Measurements from ENCODE around the gene MAGEC1.

DNA sequence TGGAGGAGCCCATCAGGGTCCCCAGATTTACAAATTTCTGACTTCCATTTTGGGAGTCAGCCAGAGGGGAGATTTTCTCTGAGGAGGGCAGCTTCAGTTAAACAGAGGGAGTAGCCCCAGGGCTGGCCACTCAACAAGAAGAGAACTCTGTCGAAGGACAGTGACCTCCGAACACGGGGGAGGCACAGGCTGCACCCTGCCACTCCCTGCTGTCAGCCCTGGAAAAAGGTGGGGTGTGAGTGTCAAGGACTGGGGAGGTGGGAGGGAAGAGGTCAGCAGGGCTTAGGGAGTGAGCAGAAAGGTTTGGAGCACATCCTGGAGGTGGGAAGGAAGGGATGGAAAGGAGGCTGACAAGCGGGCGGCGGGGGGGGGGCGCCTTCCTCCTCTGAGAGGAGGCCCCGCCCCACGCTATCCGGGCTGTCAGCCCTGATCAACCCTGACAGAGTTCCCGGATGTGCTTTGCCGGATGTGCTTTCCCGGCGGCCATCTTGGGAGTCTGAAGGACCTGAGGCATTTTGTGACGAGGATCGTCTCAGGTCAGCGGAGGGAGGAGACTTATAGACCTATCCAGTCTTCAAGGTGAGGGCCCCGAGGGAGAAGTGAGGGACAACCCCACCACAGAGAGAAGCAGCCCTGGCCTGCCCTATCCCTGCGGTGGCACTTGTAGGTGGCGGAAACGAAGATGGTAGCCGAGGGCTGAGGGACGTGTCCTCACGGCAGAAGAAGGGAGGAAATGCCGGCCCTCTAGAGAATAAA is at the start of gene MAGEC1:
- no peak for TF ChIP-seq EZH2phosphoT487 (IDR thresholded peaks at IDR 0.05; ENCODE audit: borderline replicate concordance, low read length)
- TF ChIP-seq, protein P1, sequence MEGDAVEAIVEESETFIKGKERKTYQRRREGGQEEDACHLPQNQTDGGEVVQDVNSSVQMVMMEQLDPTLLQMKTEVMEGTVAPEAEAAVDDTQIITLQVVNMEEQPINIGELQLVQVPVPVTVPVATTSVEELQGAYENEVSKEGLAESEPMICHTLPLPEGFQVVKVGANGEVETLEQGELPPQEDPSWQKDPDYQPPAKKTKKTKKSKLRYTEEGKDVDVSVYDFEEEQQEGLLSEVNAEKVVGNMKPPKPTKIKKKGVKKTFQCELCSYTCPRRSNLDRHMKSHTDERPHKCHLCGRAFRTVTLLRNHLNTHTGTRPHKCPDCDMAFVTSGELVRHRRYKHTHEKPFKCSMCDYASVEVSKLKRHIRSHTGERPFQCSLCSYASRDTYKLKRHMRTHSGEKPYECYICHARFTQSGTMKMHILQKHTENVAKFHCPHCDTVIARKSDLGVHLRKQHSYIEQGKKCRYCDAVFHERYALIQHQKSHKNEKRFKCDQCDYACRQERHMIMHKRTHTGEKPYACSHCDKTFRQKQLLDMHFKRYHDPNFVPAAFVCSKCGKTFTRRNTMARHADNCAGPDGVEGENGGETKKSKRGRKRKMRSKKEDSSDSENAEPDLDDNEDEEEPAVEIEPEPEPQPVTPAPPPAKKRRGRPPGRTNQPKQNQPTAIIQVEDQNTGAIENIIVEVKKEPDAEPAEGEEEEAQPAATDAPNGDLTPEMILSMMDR (conservative IDR thresholded peaks at IDR 0.05; ENCODE audit: low read depth, low read length) = no peak
